GM21360 (cell line): ENCODE results near the gene ABRAXAS1.
A peak's percentile ranks its signal among the peaks of the same experiment; 100 is the strongest.
"Not testable (repeated sequence)": the region's sequence is repeated elsewhere in the genome, so short reads cannot be mapped to it uniquely, and the experiment has no call there.

Experiments used
- ATAC-seq: cut with Tn5 transposase; IDR thresholded peaks from one replicate; pipeline ENCODE4 v1.9.1; 2021; ENCODE audit warnings: mild to moderate bottlenecking, moderate library complexity; ENCODE audit not compliant: unreplicated experiment

ABRAXAS1 gene

GRCh38 chr4:83484500-83485461, at the start of gene ABRAXAS1:
Gene ABRAXAS1 (minus strand): TSS chr4:83485100. CDS start chr4:83485072, 28 bp downstream.
- peak; percentile 97 for ATAC-seq

- ATAC-seq, result no peak
Observed at GRCh38 chr4:83527671-83528070, 42.8 kb upstream of the ABRAXAS1 start.

GRCh38 chr4:83522239-83522638, 37.3 kb upstream of the ABRAXAS1 start:
- no peak for ATAC-seq

GRCh38 chr4:83516042-83516772, 31.3 kb upstream of the ABRAXAS1 start:
- no peak for ATAC-seq

- no peak for ATAC-seq
Observed at GRCh38 chr4:83510442-83510841, 25.5 kb upstream of the ABRAXAS1 start.

- ATAC-seq, result peak; percentile 58
Observed at GRCh38 chr4:83509156-83509585, 24.3 kb upstream of the ABRAXAS1 start.

- ATAC-seq, result no peak
Observed at GRCh38 chr4:83504996-83505395, 20.1 kb upstream of the ABRAXAS1 start.

- no peak for ATAC-seq
Observed at GRCh38 chr4:83504503-83504902, 19.6 kb upstream of the ABRAXAS1 start.

- ATAC-seq, result no peak
Observed at GRCh38 chr4:83503974-83504373, 19.1 kb upstream of the ABRAXAS1 start.

- not testable (repeated sequence) for ATAC-seq
Observed at GRCh38 chr4:83501671-83502070, 16.8 kb upstream of the ABRAXAS1 start.

- ATAC-seq, result no peak
Observed at GRCh38 chr4:83498187-83498586, 13.3 kb upstream of the ABRAXAS1 start.

GRCh38 chr4:83496085-83496917, 11.4 kb upstream of the ABRAXAS1 start:
- ATAC-seq, result not testable (repeated sequence)

- ATAC-seq, result no peak
Observed at GRCh38 chr4:83490876-83491450, 6.1 kb upstream of the ABRAXAS1 start.

GRCh38 chr4:83489711-83490326, 4.9 kb upstream of the ABRAXAS1 start:
- no peak for ATAC-seq

GRCh38 chr4:83486457-83487129, 1.7 kb upstream of the ABRAXAS1 start:
- no peak for ATAC-seq

- ATAC-seq, result no peak
Observed at GRCh38 chr4:83473966-83474365, 10.9 kb downstream of the ABRAXAS1 start.

- no peak for ATAC-seq
Observed at GRCh38 chr4:83473423-83473822, 11.5 kb downstream of the ABRAXAS1 start.

- ATAC-seq, result no peak
Observed at GRCh38 chr4:83456184-83456501, 28.8 kb downstream of the ABRAXAS1 start.

- peak; percentile 93 for ATAC-seq
Observed at GRCh38 chr4:83455281-83456183, 29.4 kb downstream of the ABRAXAS1 start, which contains the start of the genes HELQ and MRPS18C. Gene HELQ (minus strand): TSS chr4:83455823. CDS start chr4:83455693, 130 bp downstream. Gene MRPS18C (plus strand): TSS chr4:83456058. CDS start chr4:83456078, 20 bp downstream.
